Activated T-helper 1 cell treated with Interleukin-2 at 50 U/mL for 16 hours (primary cell): ENCODE data around the gene SLC25A19.
"Not testable (repeated sequence)": the region's sequence is repeated elsewhere in the genome, so short reads cannot be mapped to it uniquely, and the experiment has no call there.

ENCODE experiments used
- DNase-seq: peaks from one replicate; pipeline ENCODE4 v3.0.0-alpha.2; 2020; ENCODE audit warnings: low read depth

Gene SLC25A19

GRCh38 chr17:75267411-75268232 lies 21.6 kb downstream of the SLC25A19 start:
- no peak for DNase-seq

GRCh38 chr17:75267153-75267410 lies 22.2 kb downstream of the SLC25A19 start:
- DNase-seq = no peak

GRCh38 chr17:75266316-75267152 lies 22.7 kb downstream of the SLC25A19 start:
- DNase-seq = no peak

- no peak for DNase-seq
These were observed 23.5 kb downstream of the SLC25A19 start for GRCh38 chr17:75265614-75266315.

- DNase-seq = no peak
These were observed 26.2 kb downstream of the SLC25A19 start for GRCh38 chr17:75263055-75263454.

GRCh38 chr17:75262112-75262606 lies 27.1 kb downstream of the SLC25A19 start:
- no peak for DNase-seq

- peak; percentile 92 for DNase-seq
These were observed 27.7 kb downstream of the SLC25A19 start, which contains the start of the genes GGA3 and MRPS7 for GRCh38 chr17:75261336-75262111. Gene GGA3, minus strand, starts transcription at chr17:75261606. Its CDS starts 19 bp downstream, at chr17:75261587. Gene MRPS7, plus strand, starts transcription at chr17:75261879. Its CDS starts 22 bp downstream, at chr17:75261901.

GRCh38 chr17:75260641-75261335 lies 28.4 kb downstream of the SLC25A19 start:
- no peak for DNase-seq

GRCh38 chr17:75257228-75257627 lies 32.0 kb downstream of the SLC25A19 start:
- not testable (repeated sequence) for DNase-seq

- not testable (repeated sequence) for DNase-seq
These were observed 33.1 kb downstream of the SLC25A19 start for GRCh38 chr17:75255954-75256698.

- no peak for DNase-seq
These were observed 37.0 kb downstream of the SLC25A19 start for GRCh38 chr17:75252039-75252816.

- DNase-seq = peak; percentile 53
These were observed 39.2 kb downstream of the SLC25A19 start for GRCh38 chr17:75250009-75250471.

GRCh38 chr17:75249564-75249963 lies 39.7 kb downstream of the SLC25A19 start:
- DNase-seq = no peak

- DNase-seq = no peak
These were observed 42.8 kb downstream of the SLC25A19 start for GRCh38 chr17:75246404-75246803.

- DNase-seq = no peak
These were observed 44.2 kb downstream of the SLC25A19 start for GRCh38 chr17:75245011-75245410.

- DNase-seq = no peak
These were observed 44.9 kb downstream of the SLC25A19 start for GRCh38 chr17:75244133-75244866.

- peak; percentile 25 for DNase-seq
These were observed 46.7 kb downstream of the SLC25A19 start for GRCh38 chr17:75242461-75243042.

- no peak for DNase-seq
These were observed 47.2 kb downstream of the SLC25A19 start for GRCh38 chr17:75241996-75242460.
